Activated CD4-positive, alpha-beta T cell treated with anti-CD3 and anti-CD28 coated beads, Interleukin-2, amount 50 U/mL, for 4 hours (primary cell): ENCODE data around the gene SHROOM3.

Experiments used
- DNase-seq, 2 experiments: peaks; one replicate each; pipeline ENCODE4 v3.0.0-alpha.2; 2020

Gene SHROOM3

GRCh38 chr4:76630741-76631140, 195.7 kb downstream of the SHROOM3 start:
- no peak for DNase-seq

- no peak for DNase-seq
These were observed 199.2 kb downstream of the SHROOM3 start for GRCh38 chr4:76634220-76634619.

GRCh38 chr4:76637712-76638361, 202.8 kb downstream of the SHROOM3 start:
- DNase-seq: no peak

GRCh38 chr4:76639288-76639687, 204.3 kb downstream of the SHROOM3 start:
- no peak for DNase-seq

DNA sequence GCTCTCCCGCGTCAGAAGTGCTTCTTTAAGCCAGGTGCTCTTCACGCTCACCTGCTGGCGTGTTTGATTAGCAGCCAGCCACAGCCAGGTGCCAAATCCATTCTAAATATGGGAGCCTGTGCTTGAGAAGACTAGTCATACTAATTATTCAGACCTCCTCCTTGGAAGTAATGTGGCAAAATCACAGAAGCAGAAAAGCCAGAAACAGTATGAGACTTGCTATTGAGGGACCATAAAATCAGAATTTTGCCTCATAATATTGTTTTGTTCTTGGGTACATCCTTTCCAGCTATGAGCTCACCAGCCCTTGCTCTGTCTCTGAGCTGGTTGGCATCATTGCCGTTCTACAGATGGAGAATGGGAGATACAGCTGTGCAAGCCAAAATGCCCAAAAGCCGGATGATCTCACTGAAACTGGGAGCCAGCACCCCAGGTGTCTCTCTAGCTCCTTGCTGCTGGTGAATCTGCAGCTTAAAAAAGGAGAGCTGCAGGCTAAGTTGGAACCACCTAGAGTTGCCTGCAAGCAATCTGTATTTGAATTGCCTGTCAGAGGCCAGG, 205.4 kb downstream of the SHROOM3 start:
- no peak for DNase-seq

- DNase-seq: no peak
These were observed 206.3 kb downstream of the SHROOM3 start for GRCh38 chr4:76641351-76641750.

DNA sequence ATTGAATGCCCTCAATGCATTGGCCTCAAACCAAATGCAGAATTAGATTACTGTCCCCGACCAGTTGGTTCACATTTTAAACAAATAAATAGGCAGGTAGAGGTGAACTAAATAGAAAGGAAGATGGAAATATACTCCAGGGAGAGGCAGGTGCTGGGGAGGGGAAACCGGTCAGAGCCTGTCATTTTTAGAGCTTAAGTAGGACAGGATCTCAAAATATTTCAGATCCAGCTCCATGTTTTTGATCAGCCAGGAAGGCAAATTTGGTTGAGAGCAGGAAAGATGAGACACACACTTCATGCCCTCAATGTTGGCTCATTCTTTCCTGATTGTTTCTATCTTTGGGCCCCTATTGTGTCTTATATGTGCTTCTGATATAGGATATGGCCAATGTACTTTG, 206.7 kb downstream of the SHROOM3 start:
- no peak for DNase-seq

DNA sequence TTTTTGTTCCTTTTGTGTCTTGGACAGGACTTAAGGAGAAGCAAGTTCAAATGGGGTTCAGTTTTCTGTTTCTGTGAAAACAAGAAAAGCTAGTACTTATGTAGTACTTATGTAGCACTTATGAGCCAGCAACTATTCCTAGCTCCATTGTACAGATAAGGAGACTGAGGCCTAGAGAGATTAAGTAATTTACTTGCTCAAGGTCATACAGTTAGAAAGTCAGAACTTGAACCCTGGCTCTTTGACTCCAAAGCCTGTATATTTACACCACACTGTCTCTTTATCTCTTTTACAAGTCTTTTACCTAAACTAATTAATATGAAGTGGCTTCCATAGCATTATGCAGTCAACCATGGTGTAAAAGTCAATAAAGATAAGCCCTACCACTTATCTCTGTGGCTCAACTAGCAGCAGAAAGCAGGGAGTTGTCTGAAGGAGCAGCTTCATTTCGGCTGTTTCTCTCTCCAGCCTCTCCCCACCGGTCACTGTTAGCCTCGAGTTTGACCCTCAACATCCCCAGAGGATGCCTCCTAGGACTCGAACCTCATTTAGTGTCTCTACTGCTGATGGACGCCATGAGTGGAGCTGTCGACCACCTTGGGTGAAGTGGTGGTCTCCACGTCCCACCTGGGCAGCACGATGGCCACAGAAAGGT, 209.9 kb downstream of the SHROOM3 start:
- DNase-seq: no peak

DNA sequence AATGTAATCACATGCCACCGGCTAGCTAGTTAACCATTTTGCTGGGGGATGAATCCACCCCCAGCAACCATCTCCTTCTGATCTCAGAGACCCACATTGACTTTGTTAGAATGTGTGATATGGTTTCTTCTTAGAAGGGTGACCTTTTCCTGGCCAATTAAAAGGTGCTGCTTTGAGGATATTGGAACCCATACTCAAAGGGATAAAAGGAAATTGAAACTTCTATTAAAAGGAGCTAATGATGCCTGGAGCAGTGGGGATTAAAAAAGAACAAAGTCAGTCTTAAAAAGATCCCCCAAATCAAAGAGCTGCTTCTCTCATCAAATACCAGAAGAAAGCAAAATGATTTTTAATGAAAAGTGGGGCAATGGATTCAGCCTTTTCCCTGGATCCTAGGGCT, 214.1 kb downstream of the SHROOM3 start:
- DNase-seq: no peak

DNA sequence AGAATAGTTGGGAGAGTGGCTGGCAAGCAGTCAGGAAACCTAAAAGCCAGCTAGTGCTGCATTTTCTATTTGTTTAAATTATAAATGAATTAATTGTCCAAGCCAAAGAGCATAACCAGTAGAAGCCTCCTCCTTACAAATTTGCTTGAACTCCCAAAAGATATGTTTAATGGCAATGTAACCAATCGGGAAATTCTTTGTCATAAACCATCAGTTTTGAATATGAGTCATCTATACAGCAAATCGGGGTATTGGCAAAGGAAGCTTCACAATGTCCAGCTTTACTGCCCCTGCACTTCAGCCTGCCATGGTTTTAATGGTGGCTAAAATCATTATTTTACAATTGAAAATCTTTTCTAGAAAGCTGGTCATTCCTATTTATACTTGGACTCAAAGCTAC, 216.6 kb downstream of the SHROOM3 start:
- no peak for DNase-seq

GRCh38 chr4:76652389-76652788, 217.4 kb downstream of the SHROOM3 start:
- DNase-seq: no peak

- DNase-seq: no peak
These were observed 219.1 kb downstream of the SHROOM3 start for GRCh38 chr4:76654084-76654483.

DNA sequence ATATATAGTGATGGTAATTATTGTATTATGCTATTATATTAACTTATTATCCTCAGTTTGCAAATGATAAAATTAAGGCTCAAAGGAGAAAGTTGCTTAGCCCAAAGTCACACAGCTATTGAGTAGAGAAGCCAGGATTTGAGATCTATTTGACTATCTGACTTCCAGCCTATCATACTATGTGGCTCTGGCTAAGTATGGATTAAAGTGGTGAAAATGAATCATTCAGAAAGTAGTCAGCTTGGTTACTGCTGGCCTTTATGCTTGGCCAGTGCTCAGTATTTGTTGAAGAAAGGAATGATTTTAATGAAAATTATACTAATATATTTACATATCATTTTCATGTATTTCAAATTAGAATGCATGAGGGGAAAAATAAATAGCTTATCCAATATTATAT, 219.8 kb downstream of the SHROOM3 start:
- DNase-seq: no peak

DNA sequence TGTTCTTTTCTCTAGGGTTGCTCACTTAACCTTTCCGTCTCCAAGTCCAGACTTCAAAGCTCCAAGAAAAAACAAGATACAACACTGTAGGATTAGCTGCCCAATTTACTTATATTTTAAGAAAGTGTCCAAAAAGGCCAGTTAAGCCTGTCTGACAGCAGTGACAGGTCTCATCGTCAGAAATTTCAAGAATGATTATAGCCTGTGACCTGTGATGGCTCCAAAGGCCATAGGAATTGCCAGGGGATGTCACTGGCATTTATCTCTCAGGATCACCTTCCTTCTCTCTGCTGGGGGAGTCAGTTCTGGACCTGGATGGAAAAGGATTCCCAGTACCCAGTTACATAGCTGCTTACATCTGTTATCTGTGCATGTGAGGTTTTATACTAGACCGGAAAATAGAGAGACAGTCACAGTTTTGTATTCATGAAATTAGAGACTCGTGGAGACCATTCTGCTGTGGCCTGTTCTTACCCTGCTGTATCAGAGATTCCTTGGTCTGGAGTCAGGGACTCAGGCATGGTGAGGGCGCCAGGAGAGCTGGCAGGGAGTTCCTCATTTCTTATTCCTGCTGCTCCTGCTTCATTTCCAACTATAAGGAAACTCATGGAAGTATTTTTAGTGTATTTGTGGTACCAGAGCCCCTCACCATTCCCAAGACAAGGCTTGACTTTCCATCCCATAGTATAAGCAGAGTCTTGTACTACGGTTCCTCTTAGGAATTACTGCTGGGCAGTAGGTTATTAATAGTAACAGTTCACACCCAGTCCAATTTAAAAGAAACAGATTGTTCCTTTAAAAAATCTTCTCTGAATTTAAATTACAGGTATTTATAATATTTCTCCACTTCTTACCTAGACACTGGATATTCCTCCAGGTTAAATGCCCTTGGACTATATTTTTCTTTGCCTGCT, 220.8 kb downstream of the SHROOM3 start:
- DNase-seq: no peak

GRCh38 chr4:76657443-76657842, 222.4 kb downstream of the SHROOM3 start:
- DNase-seq: no peak

DNA sequence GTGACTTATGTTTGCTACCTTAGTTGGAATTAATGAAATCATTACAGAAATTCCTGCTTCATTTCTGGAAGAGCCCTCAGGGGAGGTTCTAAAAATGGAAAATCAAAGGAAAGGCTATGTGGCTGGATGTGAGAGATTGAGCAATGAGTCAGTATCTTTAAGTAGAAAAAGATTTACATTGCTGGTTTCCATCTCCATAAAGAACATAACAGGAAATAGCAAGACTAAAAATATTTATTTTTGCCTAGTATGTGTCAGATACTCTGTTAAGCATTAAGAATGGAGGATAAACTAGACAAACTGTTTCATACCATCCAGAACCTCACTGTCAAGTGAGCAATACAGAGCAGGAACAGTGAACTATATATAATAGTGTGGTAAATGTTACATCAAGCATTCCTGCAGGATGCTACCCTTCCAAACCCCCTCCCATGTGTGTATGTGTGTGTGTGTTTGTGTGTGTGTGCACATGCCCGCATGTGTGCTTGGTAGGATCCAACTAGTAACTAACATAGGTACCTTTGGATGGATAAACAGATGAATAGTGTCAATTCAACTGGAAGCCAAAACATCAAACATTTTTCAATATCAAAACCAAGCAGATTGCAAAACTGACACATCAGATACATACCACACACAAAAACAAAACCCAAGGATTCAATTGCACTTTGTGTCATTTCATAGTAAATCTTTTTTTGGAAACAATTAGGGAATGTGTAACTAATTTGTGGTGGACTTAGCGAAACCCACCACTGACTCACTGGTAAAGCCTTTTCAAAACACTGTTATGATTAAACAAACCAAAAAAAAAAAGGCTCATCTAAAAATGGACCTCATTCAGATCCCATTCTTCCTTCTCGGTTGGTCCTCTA, 223.4 kb downstream of the SHROOM3 start:
- DNase-seq: no peak

GRCh38 chr4:76659103-76659490, 224.1 kb downstream of the SHROOM3 start:
- no peak for DNase-seq

- DNase-seq: no peak
These were observed 228.8 kb downstream of the SHROOM3 start for GRCh38 chr4:76663824-76664223.

DNA sequence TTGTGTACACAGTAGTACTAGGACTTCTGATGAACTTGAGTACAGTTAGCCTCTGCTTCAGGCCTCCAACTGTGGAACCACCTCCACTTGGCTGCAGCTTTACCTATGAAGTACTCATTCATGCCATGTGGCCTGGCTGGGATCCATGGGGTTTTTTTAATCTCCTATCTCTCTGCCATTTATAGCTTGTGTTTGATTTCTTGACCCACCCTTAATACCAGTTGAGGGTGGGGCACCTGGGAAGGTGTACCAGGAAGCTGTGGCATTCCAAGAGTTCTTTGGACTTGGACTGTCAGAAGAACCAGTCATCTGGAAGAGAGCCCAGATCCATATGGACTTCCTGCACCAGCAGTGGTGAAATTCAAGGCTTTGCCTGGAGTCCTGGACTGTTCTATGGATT, 230.1 kb downstream of the SHROOM3 start:
- DNase-seq: no peak

DNA sequence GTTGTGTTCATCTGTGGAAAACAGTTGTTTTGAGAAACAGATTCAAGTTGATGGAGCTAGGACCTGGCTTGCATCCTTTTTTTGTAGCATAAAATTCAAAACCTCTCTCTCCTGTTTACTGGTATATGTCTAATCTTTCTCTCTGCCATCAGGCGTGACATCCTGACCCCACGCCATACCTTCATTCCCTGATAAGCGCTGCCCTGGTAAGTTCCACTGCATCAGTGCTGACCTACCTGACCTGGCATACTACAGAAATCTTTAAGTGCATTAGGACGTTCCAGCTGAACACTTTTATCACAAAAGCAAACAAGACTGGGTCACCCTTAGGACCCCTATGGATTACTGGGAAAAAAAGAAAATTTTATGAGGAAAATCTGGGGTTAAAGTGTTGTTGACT, 230.7 kb downstream of the SHROOM3 start:
- no peak for DNase-seq

GRCh38 chr4:76666944-76667532, 232.0 kb downstream of the SHROOM3 start:
- DNase-seq: no peak

DNA sequence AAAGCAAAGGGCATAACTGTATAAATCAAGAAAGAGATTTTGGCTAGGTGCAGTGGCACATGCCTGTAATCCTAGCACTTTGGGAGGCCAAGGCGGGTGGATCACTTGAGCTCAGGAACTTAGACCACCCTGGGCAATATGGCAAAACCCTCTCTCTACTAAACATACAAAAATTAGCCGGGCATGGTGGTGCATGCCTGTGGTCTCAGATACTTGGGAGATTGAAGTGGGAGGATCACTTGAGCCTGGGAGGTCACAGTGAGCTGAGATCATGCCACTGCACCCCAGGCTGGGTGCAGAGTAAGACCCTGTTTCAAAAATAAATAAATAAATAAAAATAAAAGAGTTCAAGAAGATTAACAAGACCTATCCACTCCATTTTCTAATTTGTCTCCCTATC, 235.6 kb downstream of the SHROOM3 start:
- DNase-seq: no peak
